Measurements from ENCODE around the gene PPBP.
"Not testable (repeated sequence)": the region's sequence is repeated elsewhere in the genome, so short reads cannot be mapped to it uniquely, and the experiment has no call there.

Gene PPBP

GRCh38 chr4:73991742-73992000 is 3.7 kb upstream of the PPBP start:
- DNase-seq = no peak

- no peak for DNase-seq
Measured at GRCh38 chr4:73990988-73991741, 3.2 kb upstream of the PPBP start.

- no peak for DNase-seq
Measured at GRCh38 chr4:73989928-73990327, 1.9 kb upstream of the PPBP start.

- no peak for DNase-seq
Measured at GRCh38 chr4:73989031-73989430, 1.0 kb upstream of the PPBP start.

- DNase-seq = no peak
Measured at GRCh38 chr4:73985528-73985852, 2.5 kb downstream of the PPBP start.

GRCh38 chr4:73984736-73985527 is 3.1 kb downstream of the PPBP start:
- DNase-seq = no peak

- DNase-seq = not testable (repeated sequence)
Measured at GRCh38 chr4:73981175-73981574, 6.8 kb downstream of the PPBP start.

- DNase-seq = no peak
Measured at GRCh38 chr4:73979407-73979957, 8.5 kb downstream of the PPBP start.

- no peak for DNase-seq
Measured at GRCh38 chr4:73978886-73979285, 9.1 kb downstream of the PPBP start.

- DNase-seq = no peak
Measured at GRCh38 chr4:73976716-73977115, 11.3 kb downstream of the PPBP start.

GRCh38 chr4:73976217-73976616 is 11.8 kb downstream of the PPBP start:
- DNase-seq = no peak

GRCh38 chr4:73974352-73974751 is 13.6 kb downstream of the PPBP start:
- no peak for DNase-seq

GRCh38 chr4:73970945-73971344 is 17.0 kb downstream of the PPBP start:
- no peak for DNase-seq

GRCh38 chr4:73970011-73970410 is 18.0 kb downstream of the PPBP start:
- no peak for DNase-seq

GRCh38 chr4:73967866-73968265 is 20.1 kb downstream of the PPBP start:
- DNase-seq = no peak

- DNase-seq = no peak
Measured at GRCh38 chr4:73964862-73965611, 23.0 kb downstream of the PPBP start.

- DNase-seq = no peak
Measured at GRCh38 chr4:73962724-73963123, 25.3 kb downstream of the PPBP start.

- DNase-seq = not testable (repeated sequence)
Measured at GRCh38 chr4:73959041-73959440, 28.9 kb downstream of the PPBP start.

GRCh38 chr4:73952352-73952751 is 35.6 kb downstream of the PPBP start:
- DNase-seq = no peak

GRCh38 chr4:73950376-73950920 is 37.5 kb downstream of the PPBP start:
- DNase-seq = not testable (repeated sequence)

- no peak for DNase-seq
Measured at GRCh38 chr4:73948990-73949706, 38.8 kb downstream of the PPBP start.

- no peak for DNase-seq
Measured at GRCh38 chr4:73948291-73948690, 39.7 kb downstream of the PPBP start.

All from stimulated activated CD4-positive, alpha-beta T cell treated with anti-CD3 and anti-CD28 coated beads, Interleukin-4, amount 100 ng/mL, for 24 hours (primary cell).